CD4-positive, alpha-beta memory T cell (primary cell): Measurements from ENCODE around the gene CTNNBL1. TPM values are rescaled to one million over a fixed set of nuclear protein-coding genes. Genes with fewer than 3 reads are reported as not detected.

Experiments
- CTCF ChIA-PET: fragments of 350-600 bp; sonication (Branson Sonifier 250); formaldehyde crosslinking; loops from one replicate; lab custom pipeline; 2021; ENCODE audit warnings: inconsistent platforms; ENCODE audit not compliant: partially characterized antibody; lab: Charles Lee
- POLR2A ChIA-PET: fragments of 350-600 bp; sonication (Branson Sonifier 250); formaldehyde crosslinking; loops from one replicate; lab custom pipeline; 2021; ENCODE audit not compliant: partially characterized antibody; lab: Charles Lee
- DNase-seq, 5 donors: peaks; one replicate each; pipeline versions ENCODE4 v3.0.0 to v3.0.0-alpha.2; 2020 to 2022; ENCODE audit warnings: mixed read lengths in 1 of 5
- H3K27ac ChIP-seq: one replicate; pipeline ENCODE4 v1.7.0; 2013; ENCODE audit warnings: low read depth, low read length
- H3K27me3 ChIP-seq: 2 replicates; pipeline ENCODE4 v1.7.0; 2013; ENCODE audit warnings: mild to moderate bottlenecking, low read length, moderate library complexity; ENCODE audit not compliant: insufficient read depth
- H3K36me3 ChIP-seq: 2 replicates; pipeline ENCODE4 v1.7.0; 2013; ENCODE audit warnings: mild to moderate bottlenecking, low read length, moderate library complexity; ENCODE audit not compliant: insufficient read depth
- H3K4me1 ChIP-seq: 2 replicates; pipeline ENCODE4 v1.7.0; 2013; ENCODE audit warnings: mild to moderate bottlenecking, low read length, moderate library complexity; ENCODE audit not compliant: insufficient read depth
- H3K4me3 ChIP-seq, 2 donors: one replicate each; pipeline ENCODE4 v1.7.0; 2013; ENCODE audit warnings: low read length in 2 of 2, mild to moderate bottlenecking in 1 of 2
- H3K9me3 ChIP-seq, 2 donors: one replicate each; pipeline ENCODE4 v1.7.0; 2013; ENCODE audit warnings: low read length in 2 of 2, control low read depth in 1 of 2; ENCODE audit not compliant: control insufficient read depth in 1 of 2
- H3K27ac Mint-ChIP-seq, 7 donors: one replicate each; pipeline ENCODE4 v1.8.0; 2020 to 2021; ENCODE audit warnings: mixed read lengths in 7 of 7, mild to moderate bottlenecking in 6 of 7, inconsistent platforms in 3 of 7, moderate library complexity in 3 of 7
- H3K27me3 Mint-ChIP-seq, 2 donors: one replicate each; pipeline ENCODE4 v1.8.0; 2020 to 2021; ENCODE audit warnings: mixed read lengths in 2 of 2
- H3K36me3 Mint-ChIP-seq, 2 donors: one replicate each; pipeline ENCODE4 v1.8.0; 2020 to 2021; ENCODE audit warnings: mixed read lengths in 2 of 2, inconsistent platforms in 1 of 2, mild to moderate bottlenecking in 1 of 2
- H3K4me1 Mint-ChIP-seq, 4 donors: one replicate each; pipeline ENCODE4 v1.8.0; 2020 to 2021; ENCODE audit warnings: mixed read lengths in 4 of 4, mild to moderate bottlenecking in 1 of 4
- H3K4me3 Mint-ChIP-seq, 8 donors: one replicate each; pipeline ENCODE4 v1.8.0; 2020 to 2021; ENCODE audit warnings: mixed read lengths in 8 of 8, mild to moderate bottlenecking in 7 of 8, moderate library complexity in 6 of 8, inconsistent platforms in 3 of 8
- H3K9me3 Mint-ChIP-seq, 8 donors: one replicate each; pipeline ENCODE4 v1.8.0; 2020 to 2021; ENCODE audit warnings: mixed read lengths in 8 of 8, mild to moderate bottlenecking in 5 of 8, inconsistent platforms in 3 of 8, moderate library complexity in 1 of 8
- intact Hi-C: fragments of 100-400 bp; cut with micrococcal nuclease; formaldehyde crosslinking; loops from one replicate; pipeline ENCODE4 v1.15.1; 2023
- polyA plus RNA-seq, 2 donors: library from polyadenylated mRNA; unstranded; fragments of 300-500 nt; fragmentation: Illumina TruSeq; gene quantifications; one replicate each; pipeline ENCODE4 v1.2.3, GENCODE V29; 2021
- total RNA-seq, 2 experiments: library from RNA; stranded (reverse); gene quantifications; one replicate each; pipeline ENCODE4 v1.2.3, GENCODE V29; 2021

The CTNNBL1 gene
- total and polyA plus RNA-seq, 4 experiments from 2014 or later, result 41.5 to 104 (median 64.2) TPM

GRCh38 chr20:37669062-37669772 is 24.6 kb upstream of the CTNNBL1 start:
- no peaks in the 10 kb centered on the region for H3K4me1 ChIP-seq
- H3K9me3 ChIP-seq, result no peaks in the 10 kb centered on the region
- intact Hi-C loops, result no loop called here
- H3K27ac ChIP-seq, result no peak overlapping the region
- no peaks in the 10 kb centered on the region for H3K27me3 ChIP-seq
- Mint-ChIP-seq H3K36me3 (no peaks in the 10 kb centered on the region), H3K9me3 (peaks cover 0 to 22% (median 11%) of the 10 kb centered on the region in 8 donors), H3K27ac (peak overlapping the region in 1 of 7 donors; percentile 77), H3K4me1 (no peaks in the 10 kb centered on the region), H3K27me3 (peaks cover 19 to 40% of the 10 kb centered on the region in 2 donors), H3K4me3 (no peak overlapping the region)
- H3K36me3 ChIP-seq, result no peaks in the 10 kb centered on the region
- no peak for DNase-seq
- POLR2A ChIA-PET, result no interaction called here
- CTCF ChIA-PET, result no interaction called here
- no peak overlapping the region for H3K4me3 ChIP-seq

GRCh38 chr20:37669773-37670236 is 24.0 kb upstream of the CTNNBL1 start:
- H3K27ac ChIP-seq, result no peak overlapping the region
- H3K36me3 Mint-ChIP-seq, result no peaks in the 10 kb centered on the region
- no peak overlapping the region for H3K4me3 Mint-ChIP-seq
- no peaks in the 10 kb centered on the region for H3K4me1 ChIP-seq
- no peak overlapping the region for H3K4me3 ChIP-seq
- ChIA-PET POLR2A (no interaction called here), CTCF (no interaction called here)
- no peak overlapping the region for H3K27ac Mint-ChIP-seq
- no peaks in the 10 kb centered on the region for H3K9me3 ChIP-seq
- H3K9me3 Mint-ChIP-seq, result peaks cover 0 to 16% (median 7%) of the 10 kb centered on the region in 8 donors
- H3K36me3 ChIP-seq, result no peaks in the 10 kb centered on the region
- intact Hi-C loops, result no loop called here
- H3K27me3 Mint-ChIP-seq, result peaks cover 19 to 40% of the 10 kb centered on the region in 2 donors
- no peaks in the 10 kb centered on the region for H3K4me1 Mint-ChIP-seq
- H3K27me3 ChIP-seq, result no peaks in the 10 kb centered on the region
- DNase-seq, result no peak

GRCh38 chr20:37670351-37670791 is 23.5 kb upstream of the CTNNBL1 start:
- H3K27me3 Mint-ChIP-seq, result peaks cover 19 to 40% of the 10 kb centered on the region in 2 donors
- no peaks in the 10 kb centered on the region for H3K36me3 Mint-ChIP-seq
- no peaks in the 10 kb centered on the region for H3K36me3 ChIP-seq
- H3K4me1 Mint-ChIP-seq, result no peaks in the 10 kb centered on the region
- no peaks in the 10 kb centered on the region for H3K27me3 ChIP-seq
- POLR2A ChIA-PET, result no interaction called here
- H3K27ac Mint-ChIP-seq, result no peak overlapping the region
- CTCF ChIA-PET, result no interaction called here
- H3K9me3 Mint-ChIP-seq, result peaks cover 0 to 12% (median 4%) of the 10 kb centered on the region in 8 donors
- no peaks in the 10 kb centered on the region for H3K9me3 ChIP-seq
- H3K27ac ChIP-seq, result no peak overlapping the region
- no peak for DNase-seq
- no peak overlapping the region for H3K4me3 ChIP-seq
- no peaks in the 10 kb centered on the region for H3K4me1 ChIP-seq
- intact Hi-C loops, result no loop called here
- H3K4me3 Mint-ChIP-seq, result no peak overlapping the region

GRCh38 chr20:37672143-37672542 is 21.7 kb upstream of the CTNNBL1 start:
- H3K27ac ChIP-seq, result no peak overlapping the region
- Mint-ChIP-seq H3K9me3 (peaks cover 0 to 3% (median 0%) of the 10 kb centered on the region in 8 donors), H3K36me3 (no peaks in the 10 kb centered on the region), H3K4me3 (no peak overlapping the region), H3K4me1 (peaks cover 0 to 1% (median 0%) of the 10 kb centered on the region in 4 donors), H3K27ac (no peak overlapping the region), H3K27me3 (peaks cover 22 to 44% of the 10 kb centered on the region in 2 donors)
- no peaks in the 10 kb centered on the region for H3K27me3 ChIP-seq
- H3K9me3 ChIP-seq, result no peaks in the 10 kb centered on the region
- no peaks in the 10 kb centered on the region for H3K4me1 ChIP-seq
- no peak for DNase-seq
- H3K36me3 ChIP-seq, result no peaks in the 10 kb centered on the region
- POLR2A ChIA-PET, result no interaction called here
- CTCF ChIA-PET, result no interaction called here
- no peak overlapping the region for H3K4me3 ChIP-seq
- intact Hi-C loops, result no loop called here

- Mint-ChIP-seq H3K4me1 (peaks cover 0 to 1% (median 0%) of the 10 kb centered on the region in 4 donors), H3K27ac (no peak overlapping the region), H3K4me3 (no peak overlapping the region), H3K36me3 (no peaks in the 10 kb centered on the region), H3K9me3 (peaks cover 0 to 3% (median 0%) of the 10 kb centered on the region in 8 donors), H3K27me3 (peaks cover 24 to 49% of the 10 kb centered on the region in 2 donors)
- intact Hi-C loops, result no loop called here
- Histone ChIP-seq H3K4me1 (no peaks in the 10 kb centered on the region), H3K27ac (no peak overlapping the region), H3K27me3 (no peaks in the 10 kb centered on the region), H3K9me3 (no peaks in the 10 kb centered on the region), H3K4me3 (no peak overlapping the region), H3K36me3 (no peaks in the 10 kb centered on the region)
- no peak for DNase-seq
- ChIA-PET CTCF (no interaction called here), POLR2A (no interaction called here)
Observed at GRCh38 chr20:37673444-37673843, 20.4 kb upstream of the CTNNBL1 start.

- intact Hi-C loops, result no loop called here
- Histone ChIP-seq H3K4me3 (no peak overlapping the region), H3K36me3 (no peaks in the 10 kb centered on the region), H3K9me3 (no peaks in the 10 kb centered on the region), H3K27me3 (no peaks in the 10 kb centered on the region), H3K27ac (no peak overlapping the region), H3K4me1 (no peaks in the 10 kb centered on the region)
- CTCF ChIA-PET, result no interaction called here
- Mint-ChIP-seq H3K27ac (no peak overlapping the region), H3K27me3 (peaks cover 20 to 30% of the 10 kb centered on the region in 2 donors), H3K4me1 (peaks cover 0 to 1% (median under 1%) of the 10 kb centered on the region in 4 donors), H3K9me3 (no peaks in the 10 kb centered on the region), H3K36me3 (no peaks in the 10 kb centered on the region), H3K4me3 (no peak overlapping the region)
- DNase-seq, result no peak
- POLR2A ChIA-PET, result no interaction called here
Observed at GRCh38 chr20:37676440-37676839, 17.4 kb upstream of the CTNNBL1 start.

- Histone ChIP-seq H3K4me1 (no peaks in the 10 kb centered on the region), H3K9me3 (no peaks in the 10 kb centered on the region), H3K27ac (no peak overlapping the region), H3K36me3 (no peaks in the 10 kb centered on the region), H3K27me3 (no peaks in the 10 kb centered on the region), H3K4me3 (no peak overlapping the region)
- DNase-seq, result no peak
- H3K36me3 Mint-ChIP-seq, result no peaks in the 10 kb centered on the region
- no peak overlapping the region for H3K27ac Mint-ChIP-seq
- ChIA-PET POLR2A (no interaction called here), CTCF (no interaction called here)
- H3K4me3 Mint-ChIP-seq, result no peak overlapping the region
- intact Hi-C loops, result no loop called here
- H3K27me3 Mint-ChIP-seq, result peaks cover 20 to 25% of the 10 kb centered on the region in 2 donors
- peaks cover 0 to 1% (median under 1%) of the 10 kb centered on the region in 4 donors for H3K4me1 Mint-ChIP-seq
- no peaks in the 10 kb centered on the region for H3K9me3 Mint-ChIP-seq
Observed at GRCh38 chr20:37677969-37678861, 15.6 kb upstream of the CTNNBL1 start.
